Panc1 (cell line): ENCODE data around the gene SRSF3.

Source experiments
- CTCF ChIP-seq: fragments of 450-650 bp; IDR thresholded peaks from 2 replicates; pipeline ENCODE4 v1.5.1; 2017; ENCODE audit warnings: mild to moderate bottlenecking
- POLR2AphosphoS5 ChIP-seq: IDR thresholded peaks from 2 replicates; pipeline ENCODE4 v1.6.1; 2012; ENCODE audit warnings: mild to moderate bottlenecking, low read depth, low read length, moderate library complexity
- SIN3A ChIP-seq: IDR thresholded peaks from 2 replicates; pipeline ENCODE4 v1.6.1; 2012; ENCODE audit warnings: low read depth, mild to moderate bottlenecking, low read length, moderate library complexity, borderline replicate concordance; ENCODE audit not compliant: insufficient read depth
- TF ChIP-seq, protein P1 (sequence below), 2 experiments: IDR thresholded peaks; 2 replicates each; pipeline ENCODE4 v1.6.1; 2011 to 2012; ENCODE audit warnings: low read depth in 2 of 2, control low read depth in 1 of 2, low read length in 1 of 2, mild to moderate bottlenecking in 1 of 2, moderate library complexity in 1 of 2; ENCODE audit not compliant: insufficient read depth in 1 of 2

DNA sequence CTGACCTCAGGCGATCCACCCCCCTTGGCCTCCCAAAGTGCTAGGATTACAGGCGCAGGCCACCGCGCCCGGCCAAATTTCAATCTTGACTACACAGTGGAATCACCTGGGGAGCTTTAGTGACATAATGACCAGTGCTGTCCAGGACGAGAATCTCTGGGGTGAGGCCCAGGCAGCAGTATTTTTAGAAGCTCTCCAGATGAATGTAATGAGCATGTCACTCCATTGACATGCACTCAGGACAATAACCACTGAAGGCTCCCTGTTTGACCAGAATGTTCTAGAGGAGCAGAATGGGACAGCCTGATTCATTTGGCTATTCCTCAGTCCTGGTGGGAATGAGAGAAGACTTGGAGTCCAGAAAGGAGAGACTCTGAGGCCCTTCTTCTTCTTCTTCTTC lies 39.2 kb downstream of the SRSF3 start:
- TF ChIP-seq CTCF (no peak), SIN3A (no peak), POLR2AphosphoS5 (no peak)
- TF ChIP-seq, protein P1, sequence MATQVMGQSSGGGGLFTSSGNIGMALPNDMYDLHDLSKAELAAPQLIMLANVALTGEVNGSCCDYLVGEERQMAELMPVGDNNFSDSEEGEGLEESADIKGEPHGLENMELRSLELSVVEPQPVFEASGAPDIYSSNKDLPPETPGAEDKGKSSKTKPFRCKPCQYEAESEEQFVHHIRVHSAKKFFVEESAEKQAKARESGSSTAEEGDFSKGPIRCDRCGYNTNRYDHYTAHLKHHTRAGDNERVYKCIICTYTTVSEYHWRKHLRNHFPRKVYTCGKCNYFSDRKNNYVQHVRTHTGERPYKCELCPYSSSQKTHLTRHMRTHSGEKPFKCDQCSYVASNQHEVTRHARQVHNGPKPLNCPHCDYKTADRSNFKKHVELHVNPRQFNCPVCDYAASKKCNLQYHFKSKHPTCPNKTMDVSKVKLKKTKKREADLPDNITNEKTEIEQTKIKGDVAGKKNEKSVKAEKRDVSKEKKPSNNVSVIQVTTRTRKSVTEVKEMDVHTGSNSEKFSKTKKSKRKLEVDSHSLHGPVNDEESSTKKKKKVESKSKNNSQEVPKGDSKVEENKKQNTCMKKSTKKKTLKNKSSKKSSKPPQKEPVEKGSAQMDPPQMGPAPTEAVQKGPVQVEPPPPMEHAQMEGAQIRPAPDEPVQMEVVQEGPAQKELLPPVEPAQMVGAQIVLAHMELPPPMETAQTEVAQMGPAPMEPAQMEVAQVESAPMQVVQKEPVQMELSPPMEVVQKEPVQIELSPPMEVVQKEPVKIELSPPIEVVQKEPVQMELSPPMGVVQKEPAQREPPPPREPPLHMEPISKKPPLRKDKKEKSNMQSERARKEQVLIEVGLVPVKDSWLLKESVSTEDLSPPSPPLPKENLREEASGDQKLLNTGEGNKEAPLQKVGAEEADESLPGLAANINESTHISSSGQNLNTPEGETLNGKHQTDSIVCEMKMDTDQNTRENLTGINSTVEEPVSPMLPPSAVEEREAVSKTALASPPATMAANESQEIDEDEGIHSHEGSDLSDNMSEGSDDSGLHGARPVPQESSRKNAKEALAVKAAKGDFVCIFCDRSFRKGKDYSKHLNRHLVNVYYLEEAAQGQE (IDR thresholded peaks at IDR 0.05; ENCODE audit: insufficient read depth in 1 of 2, low read depth in 2 of 2, low read length in 1 of 2) = no peak
